A549 treated with AZD9567 at 1 μM for 4 hours (cell line): ENCODE results near the gene RAN. TPM values are rescaled to one million over a fixed set of nuclear protein-coding genes. Genes with fewer than 3 reads are reported as not detected.

Experiments
- total RNA-seq: library from RNA; stranded (reverse); fragments of 200-300 nt; extraction: Qiagen RNA extraction; gene quantifications from 5 replicates; pipeline ENCODE4 v1.2.3, GENCODE V29; 2022; ENCODE audit not compliant: insufficient read depth

Gene RAN
- 1,691 to 1,840 TPM (median 1,750 TPM) in 5 replicates for total RNA-seq

GRCh38 chr12:130871286-130872178 is at the start of gene RAN:
TSS of gene RAN (plus strand) at chr12:130872066. CDS start at chr12:130872594, 528 bp downstream.

GRCh38 chr12:130838951-130839769 is 32.7 kb upstream of the RAN start, which contains the start of gene STX2:
TSS of gene STX2 (minus strand) at chr12:130839250. CDS start at chr12:130839099, 151 bp downstream.

Other genes with a start within 250 kb of the RAN start
- not detected in 5 replicates for gene RIMBP2, start 155.8 kb upstream of the RAN start, total RNA-seq
- gene STX2, start 32.8 kb upstream of the RAN start, total RNA-seq = 20.1 to 34.9 TPM (median 25.3 TPM) in 5 replicates
- 0.24 to 0.65 TPM (median 0.33 TPM) in 4 of 5 replicates, not detected in the other for gene ADGRD1, start 81.8 kb downstream of the RAN start, total RNA-seq